ENCODE measurements around the gene GTF2E1.

GRCh38 chr3:120753810-120754209, 11.3 kb downstream of the GTF2E1 start:
- TF ChIP-seq EP300 (IDR thresholded peaks at IDR 0.05; ENCODE audit: borderline replicate concordance) = no peak
- TF ChIP-seq TEAD4 (IDR thresholded peaks at IDR 0.05) = no peak
- TF ChIP-seq CEBPB (IDR thresholded peaks at IDR 0.05) = no peak
